ENCODE data around the gene ZCCHC14.
"Not testable (repeated sequence)": the region's sequence is repeated elsewhere in the genome, so short reads cannot be mapped to it uniquely, and the experiment has no call there.

ZCCHC14 gene

GRCh38 chr16:87482266-87482665, 10.6 kb downstream of the ZCCHC14 start:
- in situ Hi-C loops (cut with HindIII; ENCODE audit: low sequenced_read_pairs) = no loop called here

- in situ Hi-C loops (cut with HindIII; ENCODE audit: low sequenced_read_pairs) = not testable (repeated sequence)
These were observed 11.1 kb downstream of the ZCCHC14 start for GRCh38 chr16:87481711-87482110.

GRCh38 chr16:87477209-87477981, 15.4 kb downstream of the ZCCHC14 start:
- in situ Hi-C loops (cut with HindIII; ENCODE audit: low sequenced_read_pairs) = not testable (repeated sequence)

DNA sequence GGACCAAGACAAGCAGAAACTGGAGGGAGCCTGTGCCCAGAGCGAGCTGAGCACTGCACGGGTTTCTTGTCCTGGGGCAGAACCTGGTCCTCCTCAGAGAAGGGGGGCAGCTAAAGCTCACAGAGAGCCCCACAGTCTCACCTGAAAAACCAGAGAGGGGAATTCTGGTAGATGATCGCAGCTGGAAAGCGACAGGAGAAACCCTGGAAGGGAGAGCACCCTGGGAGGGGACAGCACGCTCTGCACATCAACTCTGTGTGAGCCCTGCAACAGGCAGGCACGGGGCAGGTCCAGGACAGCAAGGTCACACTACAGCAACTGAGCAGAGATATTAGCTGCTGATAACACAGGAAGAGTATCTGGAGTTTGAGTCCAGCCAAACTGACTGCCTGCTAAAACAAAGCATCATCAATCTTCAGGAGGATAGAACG, 18.2 kb downstream of the ZCCHC14 start:
- in situ Hi-C loops (cut with HindIII; ENCODE audit: low sequenced_read_pairs) = no loop called here

GRCh38 chr16:87474017-87474416, 18.8 kb downstream of the ZCCHC14 start:
- in situ Hi-C loops (cut with HindIII; ENCODE audit: low sequenced_read_pairs) = no loop called here

DNA sequence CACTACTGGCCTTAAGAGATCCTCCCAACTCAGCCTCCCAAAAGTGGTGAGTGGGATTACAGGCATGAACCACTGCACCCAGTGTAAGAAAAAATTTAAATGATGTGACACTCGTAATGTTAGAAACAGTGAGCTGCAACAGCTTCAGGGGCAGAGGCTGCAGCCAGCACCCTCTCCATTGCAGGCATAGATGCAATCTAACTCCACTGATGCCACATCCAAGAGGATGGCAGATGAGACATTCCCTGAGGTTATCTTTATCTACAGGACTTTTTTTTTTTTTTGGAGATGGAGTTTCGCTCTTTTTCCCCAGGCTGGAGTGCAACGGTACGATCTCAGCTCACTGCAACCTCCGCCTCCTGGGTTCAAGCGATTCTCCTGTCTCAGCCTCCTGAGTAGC, 19.9 kb downstream of the ZCCHC14 start:
- in situ Hi-C loops (cut with HindIII; ENCODE audit: low sequenced_read_pairs) = no loop called here

DNA sequence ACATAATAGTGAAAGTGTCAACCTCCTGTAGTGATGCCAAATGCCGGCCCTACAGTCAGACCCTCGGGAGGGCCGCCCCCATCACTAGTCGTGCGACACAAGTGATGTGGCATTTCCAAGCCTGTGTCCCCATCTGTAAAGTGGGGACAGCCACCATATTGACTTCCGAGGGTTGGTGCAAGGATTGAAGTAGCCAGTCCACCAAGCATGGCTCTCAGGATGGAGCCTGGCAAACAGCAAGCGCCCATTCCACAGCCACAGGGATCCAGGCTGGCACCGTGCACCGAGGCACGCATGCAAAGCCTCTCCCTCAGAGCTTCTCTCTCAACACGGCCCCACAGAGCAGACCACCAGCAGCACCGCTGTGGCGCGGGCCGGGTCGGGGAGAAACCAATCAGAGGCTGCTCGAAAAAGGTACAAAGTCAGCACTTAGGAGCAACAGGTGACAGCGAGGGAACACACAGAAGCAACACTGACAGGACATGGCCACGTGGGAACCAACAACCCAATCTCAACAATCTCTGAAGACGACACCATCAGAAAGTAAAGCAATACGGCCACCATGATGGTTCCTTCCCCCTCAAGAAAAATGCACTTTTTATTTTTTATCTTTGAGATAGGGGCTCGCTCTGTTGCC, 20.6 kb downstream of the ZCCHC14 start:
- in situ Hi-C loops (cut with HindIII; ENCODE audit: low sequenced_read_pairs) = no loop called here

GRCh38 chr16:87471278-87472141, 21.3 kb downstream of the ZCCHC14 start:
- in situ Hi-C loops (cut with HindIII; ENCODE audit: low sequenced_read_pairs) = no loop called here

DNA sequence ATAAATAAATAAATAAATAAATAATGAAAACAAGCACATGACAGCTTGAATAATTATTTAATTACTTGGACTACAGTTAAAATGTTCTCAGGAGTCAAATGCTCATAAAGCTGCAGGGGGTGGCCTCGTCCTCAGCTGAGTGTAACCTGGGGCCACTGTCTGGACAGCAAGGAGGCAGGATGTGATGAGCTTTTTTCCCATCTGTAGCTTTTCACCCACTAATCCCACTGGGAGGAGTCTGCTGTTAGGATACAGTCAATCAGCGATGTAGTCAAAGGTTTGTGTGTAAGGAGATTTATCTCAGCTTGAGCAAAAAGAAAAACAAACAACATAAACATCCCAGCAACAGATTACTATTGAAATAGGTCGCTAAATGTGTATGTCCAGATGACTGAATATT, 22.5 kb downstream of the ZCCHC14 start:
- in situ Hi-C loops (cut with HindIII; ENCODE audit: low sequenced_read_pairs) = no loop called here

DNA sequence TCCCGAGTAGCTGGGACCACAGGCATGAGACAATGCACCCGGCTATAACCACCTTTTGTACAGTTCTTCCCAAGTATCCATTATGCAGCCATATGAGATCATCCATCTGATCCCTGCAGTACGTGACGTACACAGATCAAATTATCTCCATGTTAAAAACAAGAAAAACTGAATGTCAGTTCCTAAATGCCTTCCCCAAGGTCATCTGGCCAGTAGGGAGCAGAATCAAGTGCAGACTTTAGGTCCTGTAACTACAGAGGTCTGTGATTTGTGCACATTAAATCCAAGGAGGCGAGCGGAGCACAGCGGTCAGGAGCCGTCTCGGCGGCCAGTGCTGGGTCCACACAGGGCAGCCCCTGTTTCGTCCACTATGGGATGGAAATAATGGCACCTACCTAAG, 23.7 kb downstream of the ZCCHC14 start:
- in situ Hi-C loops (cut with HindIII; ENCODE audit: low sequenced_read_pairs) = no loop called here

DNA sequence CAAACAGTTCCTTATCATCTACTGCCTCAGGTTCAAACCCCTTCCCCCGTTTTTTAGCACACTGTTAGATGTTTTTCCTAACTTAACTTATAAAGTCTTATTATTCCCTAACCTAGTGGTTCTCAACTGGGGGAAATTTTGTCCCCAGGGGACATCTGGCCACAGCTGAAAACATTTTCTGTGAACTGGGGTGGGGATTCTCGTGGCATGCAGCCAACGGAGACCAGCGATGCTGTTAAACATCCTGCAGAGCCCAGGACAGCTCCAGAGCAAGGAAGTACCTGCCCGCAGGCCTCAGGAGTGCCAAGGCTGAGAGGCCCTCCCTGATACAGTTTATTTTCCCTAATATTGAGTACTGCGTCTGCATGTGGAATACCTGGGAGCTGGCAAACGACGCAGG, 24.3 kb downstream of the ZCCHC14 start:
- in situ Hi-C loops (cut with HindIII; ENCODE audit: low sequenced_read_pairs) = no loop called here

DNA sequence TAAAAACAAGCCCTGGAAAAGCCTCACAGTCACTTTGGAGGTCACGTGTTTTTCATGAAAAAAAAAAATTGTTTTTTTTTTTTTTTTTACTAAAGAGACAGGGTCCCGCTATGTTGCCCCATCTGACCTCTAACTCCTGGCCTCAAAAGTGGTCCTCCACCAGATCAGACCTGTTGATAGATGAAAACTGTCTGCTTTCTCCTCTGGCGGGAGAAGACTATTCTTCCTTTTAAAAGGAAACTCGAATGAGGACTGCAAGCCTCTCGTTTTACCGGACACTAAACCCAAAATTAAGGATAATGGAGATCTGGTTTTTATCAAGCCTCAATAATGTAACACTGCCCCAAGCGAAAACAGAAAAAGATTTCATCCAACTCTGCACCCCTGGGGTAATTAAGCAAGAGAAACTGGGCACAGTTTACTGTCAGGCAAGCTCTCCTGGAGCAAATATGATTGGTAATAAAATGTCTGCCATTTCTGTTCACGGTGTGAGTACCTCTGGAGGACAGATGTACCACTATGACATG, 25.8 kb downstream of the ZCCHC14 start:
- in situ Hi-C loops (cut with HindIII; ENCODE audit: low sequenced_read_pairs) = no loop called here

DNA sequence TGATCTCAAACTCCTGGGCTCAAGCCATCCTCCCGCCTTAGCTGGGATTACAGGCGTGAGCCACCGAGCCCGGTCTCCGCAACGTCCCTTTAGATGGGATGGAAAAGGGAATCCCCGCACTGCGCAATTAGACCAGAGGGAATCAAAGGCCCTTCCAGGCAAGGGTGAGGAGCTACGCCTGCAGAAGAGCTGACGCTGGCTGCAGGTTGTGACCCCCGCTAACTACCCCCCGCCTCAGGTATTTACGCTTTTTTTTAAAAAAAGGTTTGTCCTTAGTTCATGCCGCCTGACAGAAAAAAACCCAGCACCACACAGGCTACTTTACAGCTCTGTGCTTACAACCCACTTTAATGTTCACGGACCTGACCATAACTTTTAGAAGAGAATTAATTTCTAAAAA, 26.9 kb downstream of the ZCCHC14 start:
- in situ Hi-C loops (cut with HindIII; ENCODE audit: low sequenced_read_pairs) = no loop called here

DNA sequence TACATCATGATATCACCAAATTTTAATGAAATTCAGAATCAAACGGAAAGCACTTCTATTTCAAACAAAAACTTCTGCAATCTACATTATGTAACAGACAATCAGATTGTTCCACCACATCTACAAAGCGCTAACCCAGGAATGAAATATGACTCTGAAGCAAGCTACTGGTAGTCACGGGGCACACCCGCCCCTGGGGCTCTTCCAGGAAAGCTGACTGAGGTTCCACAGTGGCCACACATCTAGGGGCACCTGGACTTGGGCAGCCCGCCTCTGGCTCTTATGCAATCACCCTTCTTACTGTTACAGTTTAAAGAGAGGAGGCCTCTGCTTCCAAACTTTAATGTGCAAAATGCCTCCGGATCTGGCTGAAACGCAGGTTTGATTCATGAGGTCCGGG, 27.5 kb downstream of the ZCCHC14 start:
- in situ Hi-C loops (cut with HindIII; ENCODE audit: low sequenced_read_pairs) = no loop called here

DNA sequence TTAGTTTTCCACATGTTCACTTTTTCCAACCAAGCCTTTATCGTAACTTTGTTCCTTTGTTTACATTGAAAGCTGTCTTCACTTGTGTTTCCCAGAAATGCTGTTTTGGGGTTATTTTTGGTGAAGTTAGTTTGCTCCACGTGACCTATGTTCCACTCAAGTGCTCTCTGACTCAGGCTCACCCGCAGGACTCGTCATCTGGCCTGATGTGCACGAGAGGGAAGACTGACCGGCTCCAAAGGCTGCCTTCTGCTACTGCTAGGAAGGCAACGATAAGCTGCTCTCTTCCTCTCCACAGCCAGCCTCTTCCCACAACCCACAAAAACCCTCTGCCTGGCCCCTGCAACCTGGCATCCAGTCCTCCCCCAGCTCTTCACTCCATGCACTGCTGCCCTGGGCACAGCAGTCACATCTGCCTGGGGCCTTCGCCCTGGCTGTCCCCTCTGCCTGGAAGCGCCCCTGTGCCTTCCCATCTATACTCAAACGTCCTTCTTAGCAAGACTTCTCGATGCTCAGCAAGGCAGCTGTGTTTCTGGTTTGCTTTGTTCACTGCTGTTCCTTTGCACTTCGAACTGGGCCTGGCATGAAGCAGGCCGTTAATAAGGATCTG, 28.0 kb downstream of the ZCCHC14 start:
- in situ Hi-C loops (cut with HindIII; ENCODE audit: low sequenced_read_pairs) = no loop called here

DNA sequence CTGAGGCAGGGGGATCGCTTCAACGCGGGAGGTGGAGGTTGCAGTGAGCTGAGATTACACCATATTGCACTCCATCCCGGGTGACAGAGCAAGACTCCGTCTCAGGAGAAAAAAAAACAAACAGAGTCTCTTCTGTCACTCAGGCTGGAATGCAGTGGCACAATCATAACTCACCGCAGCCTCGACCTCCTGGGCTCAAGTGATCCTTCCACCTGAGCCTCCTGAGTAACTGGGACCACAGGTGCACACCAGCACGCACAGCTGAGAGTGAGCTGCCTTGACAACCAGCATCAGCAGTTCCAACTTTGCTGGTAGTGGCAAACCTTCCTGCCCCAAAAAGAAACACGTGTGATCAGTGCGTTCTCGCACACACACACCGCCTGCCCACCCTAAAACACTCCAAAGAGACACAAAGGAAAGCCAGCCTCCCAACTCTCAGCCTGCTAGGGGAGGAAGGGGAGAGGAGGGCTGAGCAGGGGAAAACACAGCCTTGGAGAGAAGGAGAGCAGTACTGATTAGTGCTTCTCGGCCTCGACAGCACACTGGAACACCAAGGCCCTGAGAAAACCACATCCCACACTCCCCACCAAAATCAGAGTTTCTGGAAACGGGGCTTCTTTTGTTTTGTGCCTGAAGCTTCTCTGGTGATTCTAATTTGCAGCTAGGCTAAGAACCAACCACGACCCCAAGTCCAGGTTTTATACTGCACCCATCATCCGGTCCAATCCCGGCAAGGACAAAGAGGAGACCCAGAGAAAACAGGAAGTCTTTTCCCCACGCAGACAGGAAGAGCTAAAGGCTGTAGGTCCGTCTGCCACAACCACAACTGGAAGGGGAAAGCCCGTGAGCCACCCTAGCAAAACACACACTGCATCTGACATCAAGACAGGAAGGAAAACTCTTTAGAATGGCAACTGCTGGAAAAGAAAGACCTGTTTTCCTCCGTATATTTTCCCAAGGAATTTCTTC, 28.8 kb downstream of the ZCCHC14 start:
- in situ Hi-C loops (cut with HindIII; ENCODE audit: low sequenced_read_pairs) = no loop called here

GRCh38 chr16:87461466-87461991, 31.3 kb downstream of the ZCCHC14 start:
- in situ Hi-C loops (cut with HindIII; ENCODE audit: low sequenced_read_pairs) = no loop called here

- in situ Hi-C loops (cut with HindIII; ENCODE audit: low sequenced_read_pairs) = no loop called here
These were observed 31.9 kb downstream of the ZCCHC14 start for GRCh38 chr16:87460936-87461335.

DNA sequence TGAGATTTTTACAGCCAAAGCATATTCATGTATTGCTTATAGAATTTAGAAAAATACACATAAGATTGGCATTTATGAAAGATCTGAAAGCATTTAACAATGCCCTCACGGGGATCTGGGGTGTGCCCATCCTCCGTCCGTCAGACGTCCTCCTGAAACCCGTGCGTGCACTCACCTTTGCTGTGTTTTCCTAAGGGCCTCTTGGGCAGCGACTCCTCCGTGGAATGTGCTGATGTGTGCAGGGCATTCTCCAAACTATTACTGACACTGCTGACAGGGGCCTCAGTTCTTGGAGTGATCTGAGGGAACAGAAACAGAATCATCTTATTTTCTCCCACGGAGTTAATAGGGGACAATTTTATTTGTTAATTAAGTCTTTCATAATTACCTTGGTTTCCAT, 33.0 kb downstream of the ZCCHC14 start:
- in situ Hi-C loops (cut with HindIII; ENCODE audit: low sequenced_read_pairs) = no loop called here

- in situ Hi-C loops (cut with HindIII; ENCODE audit: low sequenced_read_pairs) = no loop called here
These were observed 33.8 kb downstream of the ZCCHC14 start for GRCh38 chr16:87459027-87459426.
